Stimulated activated CD8-positive, alpha-beta memory T cell treated with anti-CD3 and anti-CD28 coated beads, Interleukin-12 subunit alpha, Interleukin-12 subunit beta, amount 100 ng/mL, for 1 hour (primary cell): ENCODE data around the gene HDAC4.

ENCODE experiments used
- DNase-seq: peaks from one replicate; pipeline ENCODE4 v3.0.0-alpha.2; 2020; ENCODE audit warnings: low read depth

Gene HDAC4

DNA sequence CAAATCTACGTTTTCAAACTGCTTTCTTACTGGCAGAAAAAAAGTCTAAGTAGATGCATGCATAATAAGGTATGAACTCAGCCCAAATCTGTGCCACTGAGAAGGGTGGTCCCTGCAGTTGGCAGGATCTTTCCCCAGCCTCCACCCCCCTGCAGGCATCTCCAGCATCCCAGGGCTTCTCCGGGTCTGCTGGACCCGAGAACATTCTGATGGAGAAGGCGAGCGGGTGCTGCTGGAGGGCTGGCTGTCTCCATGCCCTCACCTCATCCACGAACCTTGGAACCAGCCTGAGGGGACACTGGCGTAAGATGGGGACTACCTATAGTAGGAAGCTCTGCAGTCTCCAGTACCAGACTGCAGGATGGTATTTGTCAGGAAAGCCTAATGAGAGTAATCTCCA is 198.9 kb downstream of the HDAC4 start:
- DNase-seq, result no peak

GRCh38 chr2:239201531-239201876 is 199.3 kb downstream of the HDAC4 start:
- no peak for DNase-seq

DNA sequence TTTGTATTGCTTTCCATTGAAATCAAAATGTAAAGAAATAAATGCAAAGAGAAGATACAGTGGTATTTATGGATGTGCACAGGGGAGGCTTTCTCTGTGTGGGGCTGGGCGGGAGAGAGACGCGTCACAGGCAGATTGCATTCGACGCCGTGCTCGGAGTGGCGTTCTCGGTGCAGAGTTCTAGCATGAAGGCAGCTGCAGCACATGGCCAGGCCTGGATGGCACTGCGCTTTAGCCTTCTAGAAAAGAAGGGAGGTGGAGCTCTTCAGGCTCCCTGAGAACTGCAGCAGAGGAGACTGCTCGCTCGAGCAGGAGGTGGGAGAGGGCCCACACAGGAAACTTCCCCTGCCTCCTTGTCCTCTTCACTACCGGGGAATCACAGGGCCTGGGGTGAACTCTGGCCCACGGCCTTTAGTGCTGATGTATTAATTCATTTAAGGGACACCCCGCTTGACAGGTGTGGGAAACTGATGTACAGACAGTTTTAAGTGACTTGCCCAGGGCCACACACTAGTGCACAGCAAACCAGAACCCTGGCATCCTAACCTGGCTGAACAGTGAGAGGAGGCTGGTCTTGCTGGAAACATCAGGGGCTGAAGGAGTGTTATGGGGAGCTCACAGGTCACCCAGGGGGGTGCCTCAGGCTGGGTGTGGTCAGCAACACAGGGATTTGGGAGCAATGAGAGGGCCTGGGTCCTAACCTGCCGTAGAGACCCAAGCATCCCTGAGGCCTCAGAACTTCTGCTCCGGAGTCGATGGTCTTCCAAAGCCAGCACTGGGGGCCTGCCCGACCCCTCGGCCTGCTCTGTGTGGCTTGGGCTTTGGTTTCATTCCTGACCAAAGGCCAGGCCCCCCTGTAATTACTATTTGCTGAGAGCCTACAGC is 199.9 kb downstream of the HDAC4 start:
- DNase-seq, result no peak

DNA sequence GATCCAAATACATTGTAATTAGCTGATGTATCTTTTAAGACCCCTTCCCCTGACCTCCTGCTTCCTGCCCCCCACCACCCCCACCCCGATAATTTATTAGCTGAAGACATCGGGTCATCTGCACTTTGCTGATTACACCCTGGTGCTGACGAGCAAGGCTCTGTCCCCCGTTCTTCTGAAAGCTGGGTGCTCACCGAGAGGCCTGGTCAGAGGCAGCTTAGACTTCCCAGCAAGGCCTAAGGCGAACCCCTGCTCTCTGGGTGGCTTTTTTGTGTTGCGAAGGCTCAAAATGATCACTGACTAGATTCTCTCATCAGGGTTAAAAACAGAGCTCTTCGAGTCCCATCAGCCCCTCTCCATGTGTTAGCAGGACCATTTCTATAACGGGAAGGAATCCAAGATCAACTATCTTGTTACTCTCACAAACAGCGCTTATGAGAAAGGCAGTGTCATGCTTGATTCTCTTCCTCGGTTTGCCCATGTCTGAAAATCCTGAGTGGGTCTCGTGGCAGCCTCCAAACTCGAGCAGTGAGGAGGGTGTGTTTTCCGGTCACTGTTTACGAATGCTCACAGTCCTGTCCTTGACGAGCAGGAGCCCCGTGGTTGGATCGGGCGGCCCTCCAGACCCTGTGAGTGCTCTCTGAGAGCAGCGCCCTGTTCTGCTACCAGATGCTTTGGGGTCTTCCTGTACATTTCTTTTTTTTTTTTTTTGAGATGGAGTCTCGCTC is 201.6 kb downstream of the HDAC4 start:
- no peak for DNase-seq

DNA sequence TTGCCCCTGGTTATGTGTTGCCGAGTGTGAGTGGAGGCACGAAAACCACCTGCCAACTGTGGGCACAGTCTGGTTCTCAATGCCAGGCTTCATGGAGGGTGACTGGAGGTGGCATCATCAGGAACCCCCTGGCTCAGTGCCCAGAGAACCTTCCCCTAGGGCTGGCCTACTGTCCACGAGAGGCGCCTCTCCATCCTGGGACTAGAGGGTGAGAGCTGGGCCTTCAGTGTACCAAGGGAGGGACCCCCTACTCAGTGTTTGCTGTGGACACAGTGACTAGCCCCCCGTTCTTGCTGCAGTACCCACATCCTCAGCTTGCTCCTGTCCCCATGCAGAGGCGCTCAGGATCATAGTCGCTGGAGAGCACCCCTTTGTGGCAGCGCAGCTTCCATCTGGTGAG is 202.6 kb downstream of the HDAC4 start:
- DNase-seq, result no peak

DNA sequence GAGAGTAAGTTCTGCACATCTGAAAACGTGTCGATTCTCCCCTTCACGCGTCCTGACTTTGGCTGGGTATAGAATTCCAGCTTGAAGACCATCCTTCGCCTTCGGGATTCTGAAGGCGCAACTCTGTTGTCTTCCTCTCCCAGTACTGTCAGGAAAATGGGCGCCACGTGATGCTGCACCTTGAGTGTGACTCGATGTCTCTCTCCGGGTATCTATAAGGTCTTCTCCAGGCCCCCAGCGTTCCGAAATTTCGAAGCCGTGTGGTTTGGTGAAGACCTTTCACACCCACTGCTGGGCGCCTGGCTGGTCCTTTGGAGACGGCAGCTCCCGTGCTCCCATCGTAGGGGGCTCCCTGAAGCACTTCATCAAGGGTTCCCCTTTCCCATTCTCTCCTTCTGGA is 203.7 kb downstream of the HDAC4 start:
- no peak for DNase-seq

- DNase-seq, result no peak
Observed at GRCh38 chr2:239196474-239197021, 204.3 kb downstream of the HDAC4 start.

GRCh38 chr2:239195992-239196391 is 204.8 kb downstream of the HDAC4 start:
- no peak for DNase-seq

DNA sequence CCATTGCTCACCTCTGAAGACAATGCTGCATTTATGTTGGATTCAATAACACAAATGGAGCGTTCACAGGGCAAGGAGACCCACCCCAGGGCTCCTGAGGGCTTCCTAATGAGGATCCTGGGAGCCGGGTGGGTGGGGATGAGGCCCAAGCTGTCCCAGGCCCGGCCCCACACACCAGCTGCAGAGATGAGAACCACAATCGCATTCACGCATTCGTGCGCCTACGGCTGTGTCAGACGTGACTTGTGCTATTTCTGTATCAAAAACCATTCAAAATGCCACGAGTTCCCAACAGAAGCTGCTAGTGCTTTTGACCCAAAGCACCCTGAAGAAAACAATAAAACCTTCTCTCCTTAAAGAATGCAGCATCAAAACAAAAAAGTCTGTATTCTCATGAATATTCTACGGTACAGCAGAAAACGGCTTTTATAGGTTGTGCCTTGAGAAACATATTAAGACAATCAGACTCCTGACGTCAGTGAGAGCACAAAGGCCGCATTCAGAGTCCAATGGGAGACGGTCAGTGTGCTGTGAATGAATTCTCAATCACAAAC is 205.4 kb downstream of the HDAC4 start:
- DNase-seq, result no peak

DNA sequence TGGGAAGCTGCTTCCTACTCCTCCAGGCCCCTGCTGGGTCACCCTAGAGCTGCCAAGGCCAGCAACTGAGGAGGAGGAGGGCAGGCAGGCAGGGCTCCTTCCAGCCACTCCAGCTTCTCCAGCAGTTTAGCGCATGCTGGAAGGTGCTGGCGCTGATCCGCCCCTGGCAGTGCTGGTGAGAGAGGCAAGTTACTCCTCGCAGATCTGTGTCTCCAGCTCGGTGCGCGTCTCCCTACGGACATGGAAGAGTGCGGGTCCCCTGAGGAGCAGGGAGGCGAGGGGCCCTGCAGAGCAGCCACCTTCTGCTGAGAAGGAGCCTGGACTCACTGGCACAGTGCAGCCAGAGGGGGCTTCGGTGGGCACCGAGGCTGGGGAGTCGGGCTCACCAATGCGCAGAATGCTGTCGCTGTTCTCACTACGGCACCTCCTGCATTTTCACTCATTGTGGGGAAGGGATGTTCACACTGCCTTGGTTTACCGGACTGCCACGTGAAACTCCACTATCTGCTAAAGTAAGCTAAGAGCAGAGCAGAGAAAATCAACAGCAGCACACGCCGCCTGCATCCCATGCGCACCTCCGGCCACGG is 206.0 kb downstream of the HDAC4 start:
- DNase-seq, result no peak

- DNase-seq, result no peak
Observed at GRCh38 chr2:239193925-239194677, 206.7 kb downstream of the HDAC4 start.

GRCh38 chr2:239193401-239193811 is 207.4 kb downstream of the HDAC4 start:
- no peak for DNase-seq

GRCh38 chr2:239192975-239193374 is 207.8 kb downstream of the HDAC4 start:
- no peak for DNase-seq

DNA sequence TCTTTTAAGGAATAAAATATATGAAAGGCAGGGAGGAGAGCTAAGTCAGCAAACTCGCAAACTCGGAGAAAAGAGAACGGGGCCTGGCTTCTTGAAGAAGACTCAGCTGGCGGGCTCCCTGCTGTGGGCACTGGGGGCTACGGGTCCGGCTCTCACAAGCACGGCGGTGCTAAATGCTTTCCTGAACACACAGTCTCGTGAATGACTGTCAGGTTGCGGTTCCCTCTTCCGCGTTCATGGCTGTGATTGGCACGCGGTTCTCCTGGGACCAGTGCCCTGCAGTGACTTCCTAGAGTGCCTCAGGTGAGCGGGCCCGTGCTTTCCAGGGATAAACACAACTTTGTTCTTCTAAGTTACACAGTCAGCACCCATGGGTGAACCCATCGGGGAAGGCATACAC is 208.4 kb downstream of the HDAC4 start:
- DNase-seq, result no peak

DNA sequence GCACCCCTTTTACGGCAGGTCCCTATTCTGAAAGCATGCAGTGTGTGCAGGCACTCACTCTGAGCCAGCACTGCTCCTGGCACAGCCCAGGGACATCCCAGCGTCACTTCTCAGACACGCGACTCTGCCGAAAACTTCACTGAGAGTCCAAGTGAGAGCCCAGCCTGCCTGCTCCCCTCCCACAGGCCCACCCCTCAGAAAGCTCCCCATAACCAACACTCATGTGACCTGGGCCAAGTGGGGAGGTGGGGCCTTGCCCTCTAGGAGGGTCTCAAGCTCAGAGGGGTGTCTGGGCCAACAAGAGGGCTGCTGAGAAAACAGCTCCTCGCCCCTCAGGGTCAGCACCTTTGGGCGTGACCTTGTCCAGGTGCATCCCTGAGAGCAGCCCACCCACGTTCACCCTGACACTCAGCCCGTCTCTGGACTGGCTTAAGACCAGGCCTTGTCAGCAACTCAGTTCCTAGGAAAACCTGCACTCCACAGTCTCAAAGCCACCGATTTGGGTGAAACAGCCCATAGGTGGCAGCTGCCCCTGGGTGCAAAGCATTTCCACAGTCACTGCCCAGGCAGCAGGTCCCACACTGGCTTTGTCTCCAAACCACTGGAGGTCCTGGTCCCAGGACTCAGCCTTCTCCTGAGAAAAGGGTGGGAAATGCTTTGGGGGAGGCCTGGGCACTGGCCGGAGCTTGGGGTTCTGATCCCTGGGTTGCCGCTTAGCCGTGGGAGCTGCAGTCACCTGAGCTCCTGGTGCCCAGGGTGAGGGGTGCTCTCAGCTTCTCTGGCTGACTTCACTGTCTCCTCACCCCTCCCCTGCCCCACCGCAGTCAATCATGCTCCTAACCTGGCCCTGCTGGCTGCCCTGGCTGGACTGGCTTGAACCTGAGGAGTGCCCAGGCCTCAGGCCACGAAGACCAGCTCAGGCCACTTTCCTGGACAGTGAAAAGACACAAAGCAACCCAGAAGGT is 209.6 kb downstream of the HDAC4 start:
- no peak for DNase-seq

DNA sequence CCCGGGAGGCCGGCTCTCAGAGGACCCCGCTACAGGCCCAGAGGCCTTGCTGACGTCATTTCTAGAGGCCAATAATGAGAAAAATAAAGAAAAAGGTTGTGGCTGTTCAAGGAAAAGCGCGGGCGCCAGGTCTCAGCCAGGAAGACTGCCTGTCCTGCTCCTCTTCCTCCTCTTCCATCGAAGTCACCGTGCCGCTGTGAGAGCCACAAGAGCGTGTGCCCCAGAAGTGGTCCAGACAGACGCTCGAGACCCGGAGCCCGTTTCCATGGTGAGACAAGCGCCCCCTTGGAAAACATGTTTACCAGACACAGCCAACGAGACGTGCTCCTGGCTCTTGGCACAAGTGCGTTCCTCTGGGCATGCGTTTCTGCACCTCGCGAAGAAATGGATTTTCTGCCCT is 210.5 kb downstream of the HDAC4 start:
- no peak for DNase-seq

DNA sequence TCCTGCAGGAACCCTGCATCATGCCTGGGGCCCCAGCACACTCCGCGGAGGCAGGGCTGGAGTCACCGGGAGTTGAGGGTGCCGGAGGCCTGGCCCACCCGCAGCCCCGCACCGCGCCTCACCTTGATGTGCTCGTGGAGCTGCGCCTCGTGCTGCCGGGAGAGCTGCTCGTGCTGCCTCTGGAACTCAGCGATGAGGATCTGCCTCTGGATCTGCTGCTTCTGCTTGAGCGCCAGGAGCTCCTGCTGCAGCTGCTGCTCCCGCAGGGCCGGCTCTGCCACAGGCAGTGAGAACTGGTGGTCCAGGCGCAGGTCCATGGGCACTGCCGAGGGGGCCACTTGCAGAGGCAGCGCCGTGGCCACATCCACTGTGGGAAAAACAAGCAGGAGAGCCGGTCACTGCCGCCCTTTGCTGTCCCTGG is 211.1 kb downstream of the HDAC4 start:
- DNase-seq, result no peak

DNA sequence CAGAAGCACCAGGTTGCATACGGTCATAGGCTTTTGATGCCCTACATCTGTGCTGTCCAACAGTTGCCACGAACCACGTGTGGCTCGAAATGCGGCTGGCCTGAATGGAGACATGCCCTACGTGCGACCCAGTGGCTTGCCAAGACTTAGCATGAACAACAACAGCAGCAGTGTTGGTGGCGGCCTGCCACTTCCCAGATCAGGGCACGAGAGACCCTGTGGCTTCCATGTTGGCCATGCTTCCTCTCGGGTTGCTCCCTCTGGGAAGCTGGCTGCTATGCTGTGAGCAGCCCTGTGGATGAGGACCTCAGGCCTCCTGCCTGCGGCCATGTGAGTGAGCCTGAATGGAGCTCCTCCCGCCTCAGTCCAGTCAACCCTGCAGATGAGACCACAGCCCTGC is 212.3 kb downstream of the HDAC4 start:
- DNase-seq, result no peak

DNA sequence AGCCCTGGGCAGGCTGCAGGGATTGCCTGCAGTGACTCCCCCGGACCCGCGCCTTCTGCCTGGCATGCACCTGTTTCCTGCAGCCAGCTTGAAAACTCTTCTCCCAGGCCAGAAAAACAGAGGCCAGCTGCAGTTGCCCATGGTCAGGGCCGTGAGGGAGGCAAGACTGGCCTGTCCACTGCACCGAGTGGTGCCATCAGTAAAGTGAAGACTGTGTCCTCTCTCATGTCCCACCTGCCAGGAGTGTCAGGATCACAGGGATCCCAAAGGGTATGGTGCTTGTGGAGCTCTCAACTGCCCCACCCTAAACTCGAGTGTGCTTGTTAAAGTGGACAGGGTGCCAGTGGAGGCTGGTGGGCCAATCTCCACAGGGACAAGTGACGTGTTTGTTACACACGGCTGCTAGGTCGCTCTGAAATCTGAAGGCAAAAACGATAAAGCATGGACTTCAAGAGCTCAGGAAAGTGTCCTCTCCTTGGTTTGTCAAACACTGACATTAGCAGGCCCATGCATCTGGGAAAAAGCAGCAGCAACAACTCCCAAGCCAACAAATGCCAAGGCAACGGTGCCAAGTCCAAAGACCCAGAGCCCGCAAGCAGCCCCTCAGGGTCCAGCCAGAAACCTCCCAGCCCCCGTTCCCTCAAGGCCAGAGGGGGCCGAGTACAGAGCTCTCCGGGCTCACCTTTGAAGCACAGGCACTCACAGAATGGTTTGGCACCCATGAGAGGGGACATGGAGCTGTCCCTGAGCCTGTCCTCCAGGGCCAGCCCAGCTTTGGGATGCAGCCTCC is 213.2 kb downstream of the HDAC4 start:
- DNase-seq, result no peak
